Activated T-cell treated with anti-CD3 and anti-CD28 coated beads for 1 hour (primary cell): Measurements from ENCODE around the gene ITGAE.
"Not testable (repeated sequence)": the region's sequence is repeated elsewhere in the genome, so short reads cannot be mapped to it uniquely, and the experiment has no call there.

Source experiments
- DNase-seq: peaks from one replicate; pipeline ENCODE4 v3.0.0-alpha.2; 2020; ENCODE audit warnings: low read depth

The ITGAE gene

DNA sequence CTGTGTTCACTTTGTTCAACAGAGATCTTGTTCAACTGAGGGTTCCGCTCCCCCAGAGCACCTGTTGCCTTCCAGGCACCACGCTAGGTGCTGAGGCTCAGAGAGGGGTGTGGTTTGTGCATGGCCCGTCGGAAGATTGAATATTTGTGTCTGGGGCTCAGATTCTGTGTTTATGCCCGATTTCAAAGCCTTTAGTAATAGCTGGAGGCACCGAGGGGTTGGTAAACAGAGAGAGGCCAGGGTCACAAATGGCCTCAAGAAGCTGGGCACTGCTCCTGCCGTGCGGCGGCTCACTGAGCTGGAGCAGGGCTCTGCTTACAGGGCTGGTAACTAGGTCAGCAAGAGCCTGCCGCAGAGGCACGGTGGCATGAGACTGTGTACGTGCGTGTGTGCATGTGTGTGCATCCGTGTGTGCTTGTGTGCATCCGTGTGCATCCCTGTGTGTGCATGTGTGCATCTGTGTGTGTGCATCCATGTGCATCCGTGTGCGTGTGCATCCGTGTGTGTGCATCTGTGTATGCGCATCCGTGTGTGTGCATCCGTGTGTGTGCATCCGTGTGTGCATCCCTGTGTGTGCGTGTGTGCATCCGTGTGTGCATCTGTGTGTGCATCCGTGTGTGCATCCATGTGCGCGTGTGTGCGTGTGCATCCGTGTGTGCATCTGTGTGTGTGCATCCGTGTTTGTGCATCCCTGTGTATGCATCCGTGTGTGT, 5.4 kb downstream of the ITGAE start:
- no peak for DNase-seq

DNA sequence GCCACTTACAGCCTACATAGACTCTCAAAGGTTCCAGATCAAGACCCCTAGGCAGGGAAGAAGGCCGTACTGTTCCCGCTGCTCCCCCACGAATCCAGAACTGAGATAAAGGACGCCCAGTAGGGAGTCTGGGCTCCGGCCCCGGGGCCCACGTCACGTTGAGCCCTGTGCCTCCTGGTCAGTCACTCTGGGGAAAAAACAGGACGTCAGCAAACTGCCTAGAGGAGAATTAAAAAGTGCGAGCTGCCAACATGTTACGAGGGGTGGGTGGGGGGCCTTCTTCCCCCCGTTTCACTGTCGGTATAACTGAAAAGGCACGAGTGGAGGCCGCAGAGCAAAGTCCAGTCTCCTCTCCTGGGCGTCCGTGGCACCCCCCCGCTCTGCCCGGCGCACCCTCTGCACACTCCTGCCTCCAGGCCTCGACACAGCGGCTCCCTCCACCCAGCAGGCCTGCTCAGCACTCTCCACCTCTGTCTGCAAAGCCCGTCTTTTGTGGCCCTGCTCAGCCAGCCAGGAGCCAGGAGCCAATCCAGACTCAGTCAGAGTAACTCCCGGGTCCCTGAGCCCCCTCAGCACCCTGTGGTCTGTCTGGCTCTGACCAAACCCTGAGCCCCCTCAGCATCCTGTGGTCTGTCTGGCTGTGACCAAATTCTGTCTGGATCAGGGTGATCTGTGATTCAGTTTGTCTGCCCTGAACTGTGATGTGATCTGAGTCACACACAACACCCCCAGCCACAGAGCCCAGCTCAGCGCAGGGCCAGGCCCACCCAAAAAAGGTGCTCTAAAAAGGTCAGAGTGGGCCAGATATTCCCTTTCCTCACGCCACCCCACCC, 6.2 kb downstream of the ITGAE start:
- no peak for DNase-seq

DNA sequence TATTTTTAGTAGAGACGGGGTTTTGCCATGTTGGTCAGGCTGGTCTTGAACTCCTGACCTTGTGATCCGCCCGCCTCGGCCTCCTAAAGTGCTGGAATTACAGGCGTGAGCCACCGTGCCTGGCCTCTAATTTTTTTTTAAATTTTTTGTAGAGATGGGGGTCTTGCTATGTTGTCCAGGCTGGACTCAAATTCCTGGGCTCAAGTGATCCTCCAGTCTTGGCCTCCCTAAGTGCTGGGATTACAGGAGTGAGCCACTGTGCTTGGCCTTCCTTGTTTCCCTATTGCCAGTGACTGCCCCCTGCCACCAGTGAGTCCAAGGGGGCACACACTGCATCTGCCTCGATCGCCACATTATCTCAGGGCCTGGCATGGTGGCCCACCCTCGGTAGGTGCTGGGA, 6.8 kb downstream of the ITGAE start:
- DNase-seq: not testable (repeated sequence)

DNA sequence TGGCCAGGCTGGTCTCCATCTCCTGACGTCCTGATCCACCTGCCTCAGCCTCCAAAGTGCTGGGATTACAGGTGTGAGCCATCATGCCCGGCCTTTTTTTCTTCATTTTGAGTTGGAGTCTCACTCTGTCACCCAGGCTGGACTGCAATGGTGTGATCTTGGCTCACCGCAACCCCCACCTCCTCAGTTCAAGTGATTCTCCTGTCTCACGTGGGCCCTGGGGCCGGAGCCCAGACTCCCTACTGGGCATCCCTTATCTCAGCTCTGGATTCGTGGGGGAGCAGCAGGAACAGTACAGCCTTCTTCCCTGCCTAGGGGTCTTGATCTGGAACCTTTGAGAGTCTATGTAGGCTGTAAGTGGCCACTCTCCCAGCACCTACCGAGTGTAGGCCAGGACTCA, 7.7 kb downstream of the ITGAE start:
- not testable (repeated sequence) for DNase-seq

DNA sequence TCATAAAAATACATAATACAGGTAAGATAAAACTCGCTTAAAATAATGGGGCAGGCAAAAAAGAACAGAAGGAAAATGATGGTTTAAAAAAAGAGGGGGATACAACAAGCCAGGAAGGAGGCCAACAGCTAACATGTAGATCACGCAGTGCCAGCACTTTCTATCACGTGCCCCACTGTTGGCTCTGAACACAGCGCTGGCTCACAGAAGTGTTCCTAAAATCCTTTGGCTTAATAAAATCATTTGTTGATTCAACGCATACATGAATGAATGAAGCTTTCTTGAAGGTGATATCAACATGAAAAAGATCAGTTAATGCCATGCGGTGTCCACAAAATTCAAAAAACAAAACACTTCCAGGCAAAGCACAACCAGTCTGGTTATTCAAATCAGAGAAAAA, 8.5 kb downstream of the ITGAE start:
- DNase-seq: no peak

DNA sequence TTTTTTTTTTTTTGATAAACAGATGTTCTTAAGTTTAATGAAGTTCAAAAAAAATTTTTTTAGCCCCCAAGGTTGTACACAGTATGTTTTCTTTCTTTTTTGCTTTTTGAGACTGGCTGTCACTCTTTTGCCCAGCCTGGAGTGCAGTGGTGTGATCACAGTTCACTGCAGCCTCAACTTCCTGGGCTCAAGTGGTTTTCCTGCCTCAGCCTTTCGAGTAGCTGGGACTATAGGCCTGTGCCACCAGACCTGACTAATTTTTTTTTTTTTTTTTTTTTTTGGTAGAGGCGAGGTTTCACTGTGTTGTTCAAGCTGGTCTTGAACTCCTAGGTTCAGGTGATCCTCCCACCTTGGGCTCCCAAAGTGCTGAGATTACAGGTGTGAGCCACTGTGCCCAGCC, 12.8 kb downstream of the ITGAE start:
- DNase-seq: no peak

DNA sequence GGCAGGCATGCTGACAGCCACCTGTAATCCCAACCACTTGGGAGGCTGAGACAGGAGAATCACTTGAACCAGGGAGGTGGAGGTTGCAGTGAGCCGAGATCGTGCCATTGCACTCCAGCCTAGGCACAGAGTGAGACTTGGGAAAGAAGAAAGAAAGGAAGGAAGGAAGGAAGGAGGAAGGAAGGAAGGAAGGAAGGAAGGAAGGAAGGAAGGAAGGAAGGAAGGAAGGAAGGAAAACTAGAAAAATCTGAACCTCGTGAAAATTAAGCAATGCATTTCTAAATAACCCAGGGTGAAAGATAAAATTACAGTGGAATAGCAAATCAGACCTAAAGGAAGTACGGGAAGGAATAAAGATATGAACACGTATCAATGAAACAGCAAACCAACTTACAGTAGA, 15.7 kb downstream of the ITGAE start:
- not testable (repeated sequence) for DNase-seq

DNA sequence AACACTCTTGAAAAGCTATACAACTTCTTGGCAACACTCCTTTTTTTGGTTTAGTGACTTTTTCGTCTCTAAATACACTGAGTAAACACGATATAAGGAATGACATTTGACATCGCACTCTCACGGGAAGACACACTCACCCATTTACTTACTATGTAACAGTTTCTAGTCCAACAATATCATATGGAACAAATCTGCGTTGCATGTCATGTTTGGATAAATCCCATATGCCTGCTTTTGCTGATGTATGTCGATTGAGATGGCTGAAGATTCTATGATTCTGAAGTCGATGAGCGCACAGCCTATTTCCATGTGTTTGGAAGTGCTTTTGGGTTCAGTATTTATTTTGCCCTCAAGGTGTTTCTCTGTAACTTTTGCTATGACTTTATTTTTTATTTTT, 18.2 kb downstream of the ITGAE start:
- DNase-seq: no peak

DNA sequence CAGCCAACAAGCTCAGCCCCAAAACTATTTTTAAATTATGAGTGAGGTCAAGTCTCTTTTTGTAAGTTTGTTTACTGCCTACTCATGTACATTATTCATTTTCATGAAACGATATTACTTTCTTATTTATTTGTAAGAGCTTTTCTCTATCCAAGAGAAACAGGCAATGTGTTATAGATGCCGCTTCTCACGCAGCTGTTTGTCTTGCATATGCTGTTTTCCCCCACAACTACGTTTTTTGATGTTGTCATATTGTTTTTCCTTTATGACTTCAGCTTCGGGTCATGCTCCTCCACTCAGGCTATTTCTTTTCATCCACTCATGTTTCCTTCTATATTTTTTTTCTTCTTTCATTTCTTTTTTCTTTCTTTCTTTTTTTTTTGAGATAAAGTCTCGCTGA, 20.0 kb downstream of the ITGAE start:
- DNase-seq: no peak

DNA sequence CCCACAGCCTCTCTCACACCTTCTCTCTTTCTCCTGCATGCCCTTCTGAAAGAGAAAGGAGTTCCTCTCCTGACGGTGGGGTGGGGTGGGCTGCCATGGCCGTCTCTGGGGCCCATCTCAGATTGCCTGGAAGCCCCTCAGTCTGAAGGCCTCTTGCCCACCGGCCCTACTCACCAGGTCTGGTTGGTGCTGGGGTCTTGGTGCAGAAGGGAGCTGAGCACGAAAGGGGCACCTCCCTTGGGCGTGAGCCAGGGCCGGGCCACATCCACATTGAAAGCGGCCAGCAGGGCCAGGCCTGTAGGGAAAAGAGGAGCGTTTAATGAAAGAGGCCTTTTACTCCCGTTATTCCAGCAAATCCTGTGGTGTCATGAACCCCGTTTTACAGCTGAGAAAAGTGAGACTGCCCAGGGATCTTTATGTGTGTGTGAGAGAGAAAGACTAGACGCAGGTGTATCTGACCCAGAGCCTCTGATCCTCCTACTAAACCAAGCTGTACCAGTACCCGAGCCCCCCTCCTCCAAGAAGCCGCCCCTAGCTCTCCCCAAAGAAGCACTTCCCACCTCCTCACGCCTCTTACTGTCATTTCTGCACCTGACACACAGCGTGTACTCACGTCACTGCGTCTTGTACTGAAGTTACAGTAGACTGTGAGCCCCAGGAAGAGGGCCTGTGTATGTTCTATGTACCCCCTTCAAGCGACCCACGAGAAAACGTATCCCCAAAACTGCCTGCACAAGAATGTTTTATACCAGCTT, 23.4 kb downstream of the ITGAE start:
- no peak for DNase-seq

DNA sequence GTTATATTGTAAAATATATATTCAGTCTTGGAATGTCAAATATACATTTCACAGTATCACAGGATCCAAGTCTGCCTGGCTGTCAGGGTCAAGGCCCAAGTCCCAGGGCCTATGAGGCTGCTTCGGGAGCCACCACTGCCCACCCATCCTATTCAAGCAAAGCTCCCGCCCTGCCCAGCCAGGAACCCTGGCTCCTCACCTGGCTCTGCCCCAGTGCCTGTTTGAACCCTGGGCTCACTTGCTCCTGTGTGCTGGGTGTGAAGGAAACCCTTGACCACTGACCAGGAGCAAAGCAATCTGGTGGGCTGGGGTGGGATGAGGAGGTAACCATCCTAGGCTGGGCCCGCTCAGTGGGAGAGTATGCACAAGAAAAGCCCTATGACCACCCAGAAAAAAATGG, 27.0 kb downstream of the ITGAE start:
- no peak for DNase-seq

DNA sequence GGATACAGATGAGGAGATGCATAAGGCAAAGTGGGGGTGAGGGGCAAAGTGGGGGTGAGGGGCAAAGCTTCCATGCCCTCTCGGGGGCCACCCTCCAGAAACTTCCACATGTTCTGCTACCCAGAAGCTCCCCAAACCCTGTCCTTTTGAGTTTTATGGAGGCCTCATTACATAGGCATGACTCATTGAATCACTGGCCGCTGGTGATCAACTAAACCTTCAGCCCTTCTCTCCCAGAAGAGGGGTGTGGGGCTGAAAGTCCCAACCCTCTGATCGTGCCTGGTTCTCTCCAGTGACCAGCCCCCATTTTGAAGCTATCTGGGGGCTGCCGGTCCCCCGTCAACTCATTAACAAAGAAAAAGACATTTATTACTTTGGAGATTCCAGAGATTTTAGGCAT, 27.5 kb downstream of the ITGAE start:
- no peak for DNase-seq

DNA sequence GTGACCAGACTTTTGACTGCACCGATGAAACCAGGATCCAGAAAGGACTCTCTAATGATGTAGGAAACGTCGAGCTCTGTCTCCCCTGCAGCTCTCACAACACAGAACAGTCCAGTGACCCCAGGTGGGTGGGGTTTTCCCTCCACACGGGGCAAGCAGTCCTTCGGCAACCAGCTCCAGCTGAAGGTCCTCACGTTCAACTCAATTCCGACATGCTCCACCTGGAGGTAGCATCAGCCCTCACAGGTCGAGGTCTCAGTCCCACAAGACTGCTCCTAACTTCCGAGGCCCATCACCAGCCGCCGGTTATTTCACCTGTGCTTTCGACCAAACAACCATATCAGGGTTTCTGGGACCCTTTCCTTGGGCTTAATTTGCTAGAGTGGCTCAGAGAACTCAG, 28.2 kb downstream of the ITGAE start:
- no peak for DNase-seq

DNA sequence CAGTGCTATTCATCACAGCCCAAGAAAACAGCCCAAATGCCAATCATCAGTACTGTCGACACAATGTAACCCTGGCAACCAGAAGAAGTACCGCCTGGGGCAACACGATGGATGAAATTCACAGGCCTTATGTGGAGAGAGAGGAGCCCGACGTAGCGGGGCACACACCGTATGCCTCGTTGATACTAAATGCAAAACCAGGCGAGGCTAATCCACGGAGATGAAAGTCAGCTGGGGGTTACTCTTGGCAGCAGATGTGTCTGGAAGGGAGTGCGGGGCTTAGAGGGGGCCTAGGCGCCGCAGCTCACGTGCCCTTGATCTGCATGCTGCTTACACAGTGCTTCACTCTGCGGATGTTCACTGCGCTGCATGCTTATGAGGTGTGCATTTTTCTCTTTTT, 29.8 kb downstream of the ITGAE start:
- DNase-seq: no peak

DNA sequence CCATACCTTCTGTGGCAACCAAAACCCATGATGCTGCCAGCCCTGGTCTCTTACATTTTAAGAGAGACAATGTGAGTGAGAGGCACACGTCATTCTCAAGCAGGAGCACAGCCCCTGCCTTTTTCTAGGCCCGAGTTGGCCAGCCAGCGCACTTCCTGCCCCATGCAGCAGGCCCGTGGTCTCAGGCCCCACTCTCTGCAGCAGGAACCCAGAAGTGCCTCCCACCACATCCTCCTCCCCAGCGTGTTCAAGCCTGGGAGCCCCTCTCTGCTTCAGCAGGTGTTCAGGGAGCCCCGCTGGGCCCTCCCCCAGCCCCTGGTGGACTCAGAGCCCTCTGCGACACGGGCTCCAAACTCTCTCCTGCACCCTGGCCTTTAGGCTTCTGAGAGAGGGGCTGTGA, 30.5 kb downstream of the ITGAE start:
- DNase-seq: no peak

DNA sequence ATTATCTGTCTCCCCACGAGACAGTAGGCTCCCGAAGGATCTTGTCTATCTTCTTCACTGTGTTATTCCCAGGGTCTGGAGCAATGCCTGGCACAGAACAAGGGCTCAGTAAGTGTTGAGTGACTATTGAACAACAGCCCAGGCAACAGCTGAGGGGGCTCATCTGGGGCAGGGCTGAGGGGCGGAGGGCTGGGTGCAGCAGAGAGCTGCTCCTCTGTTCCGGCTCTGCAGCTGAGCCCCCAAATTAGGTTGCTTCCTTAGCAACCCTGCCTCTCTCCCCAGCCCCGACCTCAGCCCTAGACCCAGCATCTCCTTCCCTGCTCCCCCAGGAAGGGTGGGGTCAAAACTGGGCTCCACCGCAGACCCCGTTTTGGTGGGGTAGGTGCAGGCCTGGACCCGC, 32.2 kb downstream of the ITGAE start:
- no peak for DNase-seq

DNA sequence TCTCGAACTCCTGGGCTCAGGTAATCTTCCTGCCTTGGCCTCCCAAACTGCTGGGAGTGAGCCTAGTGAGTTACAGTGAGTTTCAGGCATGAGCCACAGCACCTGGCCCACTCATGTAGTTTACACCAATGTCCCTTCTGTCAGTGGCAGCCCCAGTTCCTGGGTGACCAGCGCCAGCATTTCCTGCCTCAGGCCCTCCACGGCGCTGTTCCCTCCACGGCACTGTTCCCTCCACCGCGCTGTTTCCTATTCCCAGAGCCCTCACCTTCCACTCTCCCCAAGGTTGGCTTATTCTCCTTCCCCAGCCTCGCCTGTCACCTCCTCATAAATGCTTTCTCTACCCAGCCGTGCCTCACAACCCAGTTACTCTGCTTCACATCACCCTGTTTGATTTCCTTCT, 32.6 kb downstream of the ITGAE start:
- no peak for DNase-seq

DNA sequence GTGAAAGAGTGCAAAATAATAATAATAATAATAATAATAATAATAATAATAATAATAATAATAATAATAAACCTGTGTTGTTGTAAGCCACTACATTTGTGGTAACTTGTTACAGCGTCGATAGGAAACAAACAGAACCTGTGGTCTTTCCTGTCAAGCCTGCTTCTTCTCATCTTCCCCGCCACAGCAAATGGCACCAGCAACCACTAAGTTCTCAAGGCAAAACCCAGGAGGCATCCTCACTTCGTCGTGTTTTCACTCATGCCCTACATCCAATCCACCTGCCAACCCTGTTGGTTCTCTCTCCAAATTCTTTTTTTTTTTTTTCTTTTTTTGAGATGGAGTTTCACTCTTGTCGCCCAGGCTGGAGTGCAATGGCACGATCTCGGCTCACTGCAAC, 34.2 kb downstream of the ITGAE start:
- no peak for DNase-seq

DNA sequence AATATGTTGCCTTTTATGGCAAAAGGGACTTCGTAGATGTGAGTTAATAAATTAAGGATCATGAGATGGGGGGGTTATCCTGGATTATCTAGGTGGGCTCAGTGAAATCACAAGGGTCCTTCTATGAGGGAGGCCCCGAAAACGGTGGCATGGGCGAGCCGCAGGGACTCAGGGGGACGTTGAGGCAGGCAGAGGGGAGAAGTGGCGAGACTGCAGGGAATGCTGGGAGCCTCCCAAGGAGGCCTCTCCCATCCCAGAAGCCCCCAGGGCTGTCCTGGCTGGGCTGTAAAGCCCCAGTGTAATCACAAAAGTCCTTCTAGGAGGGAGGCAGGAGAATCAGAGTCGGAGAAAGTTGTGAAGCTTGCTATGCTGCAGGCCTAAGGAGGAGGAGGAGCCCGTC, 35.0 kb downstream of the ITGAE start:
- no peak for DNase-seq

DNA sequence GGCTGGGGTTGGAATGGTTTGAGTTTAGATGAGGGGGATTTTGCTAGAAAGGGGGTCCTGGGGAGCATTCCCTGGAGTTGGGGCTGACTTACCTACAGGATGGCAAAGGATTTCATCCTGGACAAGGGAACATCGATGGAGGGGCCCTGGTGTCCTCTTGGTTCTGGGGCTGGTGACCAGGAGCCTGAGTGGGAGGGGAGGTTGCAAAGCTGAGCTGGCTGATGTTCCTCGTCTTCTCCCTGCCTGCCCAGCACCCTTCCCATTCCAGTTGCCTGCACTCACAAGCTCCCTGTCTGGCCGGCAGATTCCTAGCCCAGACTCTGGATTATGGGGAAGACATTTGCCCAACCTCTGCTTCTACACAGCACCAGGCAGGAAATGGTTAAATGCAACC, 37.2 kb downstream of the ITGAE start:
- no peak for DNase-seq

DNA sequence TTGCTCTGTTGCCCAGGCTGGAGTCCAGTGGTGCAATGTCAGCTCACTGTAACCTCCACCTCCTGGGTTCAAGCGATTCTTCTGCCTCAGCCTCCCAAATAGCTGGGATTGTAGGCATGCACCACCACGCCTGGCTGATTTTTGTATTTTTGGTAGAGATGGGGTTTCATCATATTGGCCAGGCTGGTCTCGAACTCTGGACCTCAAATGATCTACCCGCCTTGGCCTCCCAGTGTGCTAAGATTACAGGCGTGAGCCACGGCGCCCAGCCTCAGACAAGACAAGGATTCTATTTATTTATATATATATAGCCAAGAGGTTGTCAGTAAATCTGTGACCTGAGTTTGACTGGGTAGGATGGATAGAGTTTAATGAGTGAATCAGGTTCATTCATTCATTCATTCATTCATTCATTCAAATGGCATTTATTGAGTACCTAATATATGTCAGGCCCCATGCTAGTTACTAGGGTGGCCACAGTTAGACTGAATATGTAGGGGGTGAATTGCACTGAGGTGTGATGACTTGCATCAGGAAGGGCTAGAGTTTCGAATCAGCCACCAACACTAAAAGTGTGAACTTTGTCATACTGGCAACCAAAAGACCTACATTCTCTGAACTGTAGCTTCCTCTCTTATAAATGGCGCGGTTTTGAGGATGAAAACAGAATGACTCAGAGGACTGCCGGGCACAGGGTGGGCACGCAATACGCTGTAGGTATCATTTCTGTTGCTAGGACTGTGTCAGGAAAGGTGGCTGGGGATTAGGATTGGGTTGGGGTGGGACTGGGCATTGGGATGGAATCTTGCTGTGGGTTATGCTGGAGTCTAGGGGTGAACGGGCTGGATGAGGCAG, 37.8 kb downstream of the ITGAE start:
- DNase-seq: no peak

DNA sequence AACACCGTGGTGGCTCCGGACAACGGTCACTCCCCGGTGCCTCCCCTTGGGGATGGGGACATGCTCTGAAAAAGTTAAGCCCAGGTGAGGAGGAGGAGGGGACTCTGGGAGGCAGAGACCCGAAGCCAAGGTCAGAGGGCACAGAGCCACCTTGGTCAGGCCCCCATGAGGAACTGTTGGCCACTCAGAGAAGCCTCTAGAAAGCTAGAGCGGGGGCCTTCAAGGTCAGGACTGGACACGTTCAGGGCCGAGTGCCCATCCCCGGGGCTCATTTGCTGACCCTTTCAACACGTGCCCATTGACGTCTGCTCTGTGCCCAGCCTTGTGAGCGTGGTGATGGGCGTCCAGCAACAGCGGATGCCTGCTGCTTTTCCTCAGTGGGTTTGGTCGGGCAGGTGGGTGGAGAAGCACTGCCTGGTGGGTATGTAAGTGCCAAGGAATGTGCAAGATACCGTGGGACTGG, 39.0 kb downstream of the ITGAE start:
- no peak for DNase-seq
